SH-SY5Y (cell line): ENCODE measurements around the gene MICAL2.

Experiments
- GATA2 ChIP-seq: IDR thresholded peaks from 2 replicates; pipeline ENCODE4 v1.6.1; 2011; ENCODE audit warnings: mild to moderate bottlenecking, low read depth, low read length
- GATA3 ChIP-seq: IDR thresholded peaks from 2 replicates; pipeline ENCODE4 v1.6.1; 2011; ENCODE audit warnings: low read depth, mild to moderate bottlenecking, low read length, moderate library complexity

- TF ChIP-seq GATA2: no peak
- TF ChIP-seq GATA3: no peak
These were observed 115.7 kb downstream of the MICAL2 start for GRCh38 chr11:12226093-12226492.
